ENCODE results near the gene CAVIN1.
"Not testable (repeated sequence)": the region's sequence is repeated elsewhere in the genome, so short reads cannot be mapped to it uniquely, and the experiment has no call there.

The CAVIN1 gene

DNA sequence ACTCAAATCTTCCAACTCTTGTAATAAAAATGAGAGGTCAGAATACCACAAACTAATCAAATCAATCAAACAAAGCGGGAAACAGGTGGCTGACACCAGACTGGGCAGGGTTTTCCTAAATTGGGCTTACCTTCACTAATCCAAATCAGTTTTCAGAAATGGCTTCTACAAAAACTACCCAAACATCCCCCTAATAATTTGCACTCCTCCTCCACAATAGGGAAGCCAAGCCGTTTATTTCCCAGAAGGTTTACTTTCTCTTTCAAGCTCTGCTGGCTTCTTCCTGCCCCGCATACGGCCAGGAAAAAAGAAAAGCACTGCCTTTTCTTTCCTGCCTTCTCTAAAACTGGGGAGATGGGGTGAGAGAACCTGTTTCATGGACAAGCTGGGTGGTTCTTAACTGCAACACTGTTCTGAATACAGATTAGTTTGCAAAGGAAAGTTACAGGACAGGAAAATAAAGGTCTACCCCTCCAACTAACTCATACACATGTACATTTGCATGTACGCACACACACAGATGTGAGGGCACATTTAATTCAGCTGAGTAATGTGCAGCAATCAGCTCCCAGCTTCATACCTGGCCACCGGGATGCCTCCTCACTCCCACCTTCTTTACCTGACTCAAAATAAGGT, 44.0 kb downstream of the CAVIN1 start:
- no peak for DNase-seq (ENCODE audit: low spot score)

DNA sequence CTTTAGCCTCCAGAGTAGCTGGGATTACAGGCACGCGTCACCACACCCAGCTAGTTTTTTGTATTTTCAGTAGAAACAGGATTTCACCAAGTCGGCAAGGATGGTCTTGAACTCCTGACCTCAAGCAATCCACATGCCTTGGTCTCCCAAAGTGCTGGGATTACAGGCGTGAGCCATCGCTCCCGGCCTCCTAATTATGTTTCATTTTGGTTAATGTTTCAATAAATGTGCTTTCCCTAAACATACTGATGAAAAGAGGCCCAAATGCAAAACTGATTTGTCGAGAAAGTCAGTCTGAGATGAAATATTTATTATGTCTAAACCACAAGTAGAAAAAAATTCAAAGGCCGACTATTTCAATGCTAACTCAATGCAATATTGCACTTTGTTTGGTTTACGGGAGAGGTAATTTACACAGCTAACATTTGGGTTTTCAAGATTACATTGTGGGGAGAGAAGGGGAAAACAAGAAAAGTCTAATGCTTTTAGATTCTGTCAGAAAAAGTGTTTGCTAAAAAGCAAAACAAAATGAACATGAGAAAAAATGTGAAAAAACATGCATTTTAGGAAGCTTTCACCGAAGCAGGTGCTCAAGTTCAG, 44.6 kb downstream of the CAVIN1 start:
- no peak for DNase-seq (ENCODE audit: low spot score)

DNA sequence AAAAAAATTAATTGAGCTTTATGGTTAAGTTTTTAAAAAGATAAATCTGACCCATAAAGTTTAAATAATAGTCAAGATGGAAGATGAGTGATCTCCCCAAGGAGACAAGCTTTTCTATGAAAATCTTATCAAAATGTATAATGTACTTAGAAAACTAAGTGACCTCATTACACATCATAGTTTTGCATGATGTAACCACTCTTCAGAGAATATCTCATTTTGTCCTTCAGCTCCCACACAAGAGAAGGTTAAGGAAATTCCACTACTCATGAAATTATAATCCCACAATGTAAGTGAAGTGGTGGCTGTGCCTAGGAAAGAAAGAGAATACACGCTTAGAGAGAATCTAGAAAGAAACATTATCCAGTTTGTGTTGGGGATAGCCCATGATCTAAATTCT, 49.2 kb downstream of the CAVIN1 start:
- DNase-seq (ENCODE audit: low spot score): no peak

- DNase-seq (ENCODE audit: low spot score): no peak
These were observed 50.9 kb downstream of the CAVIN1 start for GRCh38 chr17:42372142-42372541.

GRCh38 chr17:42368797-42369561, 54.1 kb downstream of the CAVIN1 start:
- not testable (repeated sequence) for DNase-seq (ENCODE audit: low spot score)

DNA sequence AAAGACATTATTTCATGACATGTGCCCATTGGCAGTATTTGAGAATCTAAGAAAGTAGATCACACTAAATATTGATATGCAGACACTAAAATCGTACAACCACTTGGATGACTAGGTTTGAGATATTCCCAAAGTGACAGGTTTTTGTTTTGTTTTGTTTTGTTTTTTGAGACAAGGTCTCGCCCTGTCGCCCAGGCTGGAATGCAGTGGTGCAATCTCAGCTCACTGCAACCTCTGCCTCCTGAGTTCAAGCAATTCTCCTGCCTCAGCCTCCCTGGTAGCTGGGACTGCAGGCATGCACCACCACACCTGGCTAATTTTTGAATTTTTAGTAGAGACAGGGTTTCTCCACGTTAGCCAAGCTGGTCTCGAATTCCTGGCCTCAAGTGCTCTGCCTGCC, 54.7 kb downstream of the CAVIN1 start:
- not testable (repeated sequence) for DNase-seq (ENCODE audit: low spot score)

- not testable (repeated sequence) for DNase-seq (ENCODE audit: low spot score)
These were observed 56.7 kb downstream of the CAVIN1 start for GRCh38 chr17:42366176-42367023.

DNA sequence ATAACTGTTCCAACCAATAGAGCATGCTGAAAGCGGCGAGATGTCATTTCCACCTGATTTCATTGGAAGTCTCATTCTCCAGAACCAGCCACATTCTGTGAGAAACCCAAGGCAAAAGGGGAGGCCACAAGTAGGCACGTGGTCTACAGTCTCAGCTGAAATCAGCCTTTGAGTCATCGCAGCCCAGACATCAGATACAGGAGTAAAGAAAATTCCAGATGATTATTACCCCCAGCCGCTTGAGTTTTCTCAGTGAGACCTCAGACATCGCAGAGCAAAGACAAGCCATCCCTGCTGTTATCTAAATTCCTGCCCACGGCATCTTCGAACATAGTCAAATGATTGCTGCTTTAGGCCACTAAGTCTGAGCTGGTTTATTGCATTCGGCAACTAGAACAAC, 57.9 kb downstream of the CAVIN1 start:
- no peak for DNase-seq (ENCODE audit: low spot score)

- DNase-seq (ENCODE audit: low spot score): no peak
These were observed 59.1 kb downstream of the CAVIN1 start for GRCh38 chr17:42363767-42364585.

- no peak for DNase-seq (ENCODE audit: low spot score)
These were observed 59.8 kb downstream of the CAVIN1 start for GRCh38 chr17:42363231-42363630.

GRCh38 chr17:42362245-42362961, 60.7 kb downstream of the CAVIN1 start:
- no peak for DNase-seq (ENCODE audit: low spot score)

- no peak for DNase-seq (ENCODE audit: low spot score)
These were observed 61.3 kb downstream of the CAVIN1 start for GRCh38 chr17:42361781-42362186.

DNA sequence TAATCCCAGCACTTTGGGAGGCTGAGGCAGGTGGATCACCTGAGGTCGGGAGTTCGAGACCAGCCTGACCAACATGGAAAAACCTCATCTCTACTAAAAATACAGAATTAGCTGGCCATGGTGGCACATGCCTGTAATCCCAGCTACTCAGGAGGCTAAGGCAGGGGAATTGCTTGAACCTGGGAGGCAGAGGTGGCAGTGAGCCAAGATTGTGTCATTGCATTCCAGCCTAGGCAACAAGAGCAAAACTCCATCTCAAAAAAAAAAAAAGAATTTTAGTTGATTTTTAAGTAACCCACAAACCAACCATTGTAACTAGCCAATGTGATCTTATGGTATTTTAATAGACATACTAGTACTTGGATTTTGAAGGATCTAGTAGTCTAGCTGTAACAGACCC, 62.7 kb downstream of the CAVIN1 start:
- DNase-seq (ENCODE audit: low spot score): not testable (repeated sequence)

GRCh38 chr17:42359133-42359532, 63.9 kb downstream of the CAVIN1 start:
- DNase-seq (ENCODE audit: low spot score): no peak

DNA sequence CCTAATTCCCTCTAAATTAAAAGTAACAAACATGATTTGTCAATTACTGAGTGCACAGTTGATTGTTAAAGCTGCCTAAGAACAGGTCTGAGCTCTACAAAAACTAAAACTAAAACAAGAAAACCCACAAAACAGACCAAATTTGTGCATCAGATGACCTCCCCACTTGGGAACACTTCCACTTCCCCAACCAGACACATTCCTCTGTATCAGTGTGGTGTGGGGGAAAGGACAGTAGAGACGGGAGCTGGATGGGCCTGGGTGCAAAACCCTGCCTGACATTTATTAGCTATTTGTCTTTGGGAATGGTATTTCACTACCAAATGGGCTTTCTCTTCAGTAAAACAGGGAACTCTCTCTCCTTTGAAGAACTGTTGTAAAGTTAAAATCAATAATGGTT, 64.6 kb downstream of the CAVIN1 start:
- no peak for DNase-seq (ENCODE audit: low spot score)

DNA sequence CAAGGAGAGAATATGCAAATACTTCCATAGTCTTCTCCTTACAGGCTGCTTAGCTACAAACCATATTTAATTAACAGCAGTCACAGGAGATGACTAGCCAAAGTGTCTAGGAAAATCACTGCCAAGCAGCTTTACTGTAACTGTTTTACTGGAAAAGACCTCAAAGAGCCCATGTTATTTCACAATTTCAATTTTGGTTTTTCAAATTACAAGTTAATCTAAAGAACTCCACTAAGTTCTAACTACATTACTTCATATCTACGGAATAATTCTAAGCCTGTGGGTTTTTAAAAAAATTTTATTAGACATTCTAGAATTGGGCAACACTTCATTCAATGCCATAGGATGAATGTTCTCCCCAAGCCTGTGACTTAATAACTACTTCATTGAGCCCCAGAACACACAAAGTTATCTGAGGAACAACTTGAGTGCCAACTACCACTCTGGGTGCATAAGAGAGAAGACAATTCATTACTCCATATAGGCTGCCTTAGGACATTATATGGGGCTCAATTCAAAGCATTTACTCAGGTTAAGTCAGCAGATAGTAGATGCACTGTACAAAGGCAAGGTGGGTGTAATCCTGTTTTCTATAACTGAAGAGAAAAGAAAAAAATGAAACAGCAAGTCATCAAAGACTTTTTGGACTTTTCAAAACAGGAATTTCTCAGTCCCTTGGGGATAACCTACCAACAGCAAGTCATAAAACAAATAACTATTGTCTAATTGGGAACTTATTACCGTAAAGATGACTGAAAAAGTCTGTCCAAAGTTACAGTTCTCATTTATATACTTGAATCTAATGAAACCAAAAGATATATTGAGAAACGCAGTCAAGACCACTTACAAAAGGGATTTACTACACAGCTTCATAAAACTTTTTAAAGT, 67.9 kb downstream of the CAVIN1 start:
- no peak for DNase-seq (ENCODE audit: low spot score)

Measured in left forelimb (tissue), 1 donor.